ENCODE results near the gene ARHGEF11. TPM values are rescaled to one million over a fixed set of nuclear protein-coding genes. Genes with fewer than 3 reads are reported as not detected.

Gene ARHGEF11
- total and polyA plus RNA-seq, 7 experiments from 2014 or later: 25.8 to 54.9 (median 32.1) TPM

GRCh38 chr1:156912861-156913808, 132.4 kb downstream of the ARHGEF11 start:
- peaks cover 0 to 7% (median 0%) of the 10 kb centered on the region in 11 donors for H3K9me3 Mint-ChIP-seq
- POLR2A ChIA-PET: no interaction called here
- H3K4me1 ChIP-seq (ENCODE audit: control insufficient read depth in 2 of 2, insufficient read depth in 2 of 2, low read length in 2 of 2): no peaks in the 10 kb centered on the region
- no peak overlapping the region for H3K4me3 Mint-ChIP-seq
- H3K27ac Mint-ChIP-seq: no peak overlapping the region
- H3K27ac ChIP-seq (ENCODE audit: low read depth, low read length): no peak overlapping the region
- ATAC-seq (no peak), DNase-seq (no peak)
- CTCF ChIA-PET: interaction anchor here (1.9 kb wide), 1 partner anchor 57 kb away, joined by 4 read pairs; no protein-coding TSS in a partner anchor
- H3K27me3 Mint-ChIP-seq: peaks cover 17 to 36% (median 26%) of the 10 kb centered on the region in 5 donors
- H3K4me1 Mint-ChIP-seq: peaks cover 0 to 1% (median 0%) of the 10 kb centered on the region in 7 donors
- no peaks in the 10 kb centered on the region for H3K36me3 ChIP-seq (ENCODE audit: control insufficient read depth in 2 of 3, insufficient read depth in 3 of 3, low read length in 3 of 3)
- no peaks in the 10 kb centered on the region for H3K9me3 ChIP-seq (ENCODE audit: control insufficient read depth in 2 of 3, low read length in 3 of 3)
- intact Hi-C loops (cut with micrococcal nuclease): no loop called here
- H3K36me3 Mint-ChIP-seq: no peaks in the 10 kb centered on the region
- H3K27me3 ChIP-seq (ENCODE audit: control insufficient read depth in 2 of 2, insufficient read depth in 2 of 2, low read length in 2 of 2): no peaks in the 10 kb centered on the region
- no peak overlapping the region for H3K4me3 ChIP-seq (ENCODE audit: low read length)

DNA sequence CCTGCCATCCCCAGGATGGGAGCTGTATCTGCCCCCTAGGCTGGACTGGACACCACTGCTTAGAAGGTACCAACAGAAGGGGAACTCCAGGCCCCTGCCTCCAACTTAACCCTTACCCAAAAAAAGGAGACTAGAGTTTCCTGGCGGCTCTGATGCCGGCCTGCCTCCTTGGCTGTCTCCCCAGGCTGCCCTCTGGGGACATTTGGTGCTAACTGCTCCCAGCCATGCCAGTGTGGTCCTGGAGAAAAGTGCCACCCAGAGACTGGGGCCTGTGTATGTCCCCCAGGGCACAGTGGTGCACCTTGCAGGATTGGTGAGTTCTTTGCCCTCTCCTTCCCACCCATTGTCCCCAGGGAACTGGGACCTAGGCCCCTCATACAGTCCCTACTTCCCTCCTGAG, 133.2 kb downstream of the ARHGEF11 start:
- no peaks in the 10 kb centered on the region for H3K36me3 Mint-ChIP-seq
- H3K4me3 ChIP-seq (ENCODE audit: low read length): no peak overlapping the region
- peaks cover 0 to 1% (median 0%) of the 10 kb centered on the region in 7 donors for H3K4me1 Mint-ChIP-seq
- H3K36me3 ChIP-seq (ENCODE audit: control insufficient read depth in 2 of 3, insufficient read depth in 3 of 3, low read length in 3 of 3): no peaks in the 10 kb centered on the region
- ChIA-PET CTCF (interaction anchor here (0.8 to 1.9 kb wide), 3 partner anchors 23 to 58 kb away, joined by 3 to 7 read pairs (median 4); no protein-coding TSS in a partner anchor), POLR2A (no interaction called here)
- intact Hi-C loops (cut with micrococcal nuclease): no loop called here
- no peak for DNase-seq
- H3K27me3 Mint-ChIP-seq: peaks cover 17 to 29% (median 23%) of the 10 kb centered on the region in 5 donors
- H3K4me1 ChIP-seq (ENCODE audit: control insufficient read depth in 2 of 2, insufficient read depth in 2 of 2, low read length in 2 of 2): no peaks in the 10 kb centered on the region
- no peak overlapping the region for H3K4me3 Mint-ChIP-seq
- H3K27me3 ChIP-seq (ENCODE audit: control insufficient read depth in 2 of 2, insufficient read depth in 2 of 2, low read length in 2 of 2): no peaks in the 10 kb centered on the region
- peaks cover 0 to 4% (median 0%) of the 10 kb centered on the region in 11 donors for H3K9me3 Mint-ChIP-seq
- H3K27ac ChIP-seq (ENCODE audit: low read depth, low read length): no peak overlapping the region
- H3K27ac Mint-ChIP-seq: no peak overlapping the region
- H3K9me3 ChIP-seq (ENCODE audit: control insufficient read depth in 2 of 3, low read length in 3 of 3): no peaks in the 10 kb centered on the region
- no peak for ATAC-seq

- Histone ChIP-seq H3K9me3 (ENCODE audit: control insufficient read depth in 2 of 3, low read length in 3 of 3) (no peaks in the 10 kb centered on the region), H3K36me3 (ENCODE audit: control insufficient read depth in 2 of 3, insufficient read depth in 3 of 3, low read length in 3 of 3) (no peaks in the 10 kb centered on the region), H3K27ac (ENCODE audit: low read depth, low read length) (no peak overlapping the region), H3K4me3 (ENCODE audit: low read length) (no peak overlapping the region), H3K27me3 (ENCODE audit: control insufficient read depth in 2 of 2, insufficient read depth in 2 of 2, low read length in 2 of 2) (no peaks in the 10 kb centered on the region), H3K4me1 (ENCODE audit: control insufficient read depth in 2 of 2, insufficient read depth in 2 of 2, low read length in 2 of 2) (no peaks in the 10 kb centered on the region)
- DNase-seq: no peak
- no peak for ATAC-seq
- POLR2A ChIA-PET: no interaction called here
- H3K4me1 Mint-ChIP-seq: peaks cover 0 to 1% (median 0%) of the 10 kb centered on the region in 7 donors
- intact Hi-C loops (cut with micrococcal nuclease): loop anchor here (2.0 kb wide), 3 partner anchors 15 to 245 kb away; no protein-coding TSS in a partner anchor
- H3K36me3 Mint-ChIP-seq: no peaks in the 10 kb centered on the region
- CTCF ChIA-PET: interaction anchor here (0.8 to 3.1 kb wide), 7 partner anchors 22 to 245 kb away, joined by 3 to 21 read pairs (median 7); no protein-coding TSS in a partner anchor
- no peak overlapping the region for H3K27ac Mint-ChIP-seq
- H3K27me3 Mint-ChIP-seq: peaks cover 17 to 25% (median 23%) of the 10 kb centered on the region in 5 donors
- H3K9me3 Mint-ChIP-seq: no peaks in the 10 kb centered on the region
- no peak overlapping the region for H3K4me3 Mint-ChIP-seq
Observed at GRCh38 chr1:156911577-156912298, 133.8 kb downstream of the ARHGEF11 start.

- CTCF ChIA-PET: interaction anchor here (1.6 to 3.1 kb wide), 3 partner anchors 57 to 164 kb away, joined by 5 to 21 read pairs (median 8); no protein-coding TSS in a partner anchor
- DNase-seq: peak; percentile 23 to 72 (median 48)
- no peak overlapping the region for H3K4me3 ChIP-seq (ENCODE audit: low read length)
- Mint-ChIP-seq H3K36me3 (no peaks in the 10 kb centered on the region), H3K4me3 (peak overlapping the region in 1 of 10 donors; percentile 36), H3K9me3 (no peaks in the 10 kb centered on the region), H3K27me3 (peaks cover 5 to 18% (median 11%) of the 10 kb centered on the region in 5 donors), H3K4me1 (peaks cover 0 to 1% (median 0%) of the 10 kb centered on the region in 7 donors), H3K27ac (peak overlapping the region in 1 of 9 donors; percentile 48)
- ATAC-seq: peak; percentile 70
- H3K36me3 ChIP-seq (ENCODE audit: control insufficient read depth in 2 of 3, insufficient read depth in 3 of 3, low read length in 3 of 3): no peaks in the 10 kb centered on the region
- no peaks in the 10 kb centered on the region for H3K9me3 ChIP-seq (ENCODE audit: control insufficient read depth in 2 of 3, low read length in 3 of 3)
- H3K27ac ChIP-seq (ENCODE audit: low read depth, low read length): no peak overlapping the region
- intact Hi-C loops (cut with micrococcal nuclease): loop anchor here (1.0 to 2.0 kb wide), 5 partner anchors 16 to 246 kb away; no protein-coding TSS in a partner anchor
- no peaks in the 10 kb centered on the region for H3K4me1 ChIP-seq (ENCODE audit: control insufficient read depth in 2 of 2, insufficient read depth in 2 of 2, low read length in 2 of 2)
- POLR2A ChIA-PET: no interaction called here
- no peaks in the 10 kb centered on the region for H3K27me3 ChIP-seq (ENCODE audit: control insufficient read depth in 2 of 2, insufficient read depth in 2 of 2, low read length in 2 of 2)
Observed at GRCh38 chr1:156910309-156910782, 135.2 kb downstream of the ARHGEF11 start.

DNA sequence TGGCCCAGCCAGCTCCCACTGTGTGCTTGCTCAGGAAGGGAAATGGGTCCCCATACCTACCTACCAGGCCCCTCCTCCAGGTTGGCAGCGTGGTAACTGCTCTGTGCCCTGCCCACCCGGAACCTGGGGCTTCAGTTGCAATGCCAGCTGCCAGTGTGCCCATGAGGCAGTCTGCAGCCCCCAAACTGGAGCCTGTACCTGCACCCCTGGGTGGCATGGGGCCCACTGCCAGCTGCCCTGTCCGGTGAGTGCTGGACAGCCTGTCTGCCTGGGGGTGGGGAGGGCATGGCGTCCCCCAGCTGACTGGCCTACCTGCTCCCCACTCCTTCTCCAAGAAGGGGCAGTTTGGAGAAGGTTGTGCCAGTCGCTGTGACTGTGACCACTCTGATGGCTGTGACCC, 135.9 kb downstream of the ARHGEF11 start:
- intact Hi-C loops (cut with micrococcal nuclease): loop anchor here (1.0 to 2.0 kb wide), 5 partner anchors 17 to 247 kb away; no protein-coding TSS in a partner anchor
- ChIA-PET CTCF (interaction anchor here (3.1 kb wide), 1 partner anchor 60 kb away, joined by 21 read pairs; no protein-coding TSS in a partner anchor), POLR2A (no interaction called here)
- no peak overlapping the region for H3K4me3 ChIP-seq (ENCODE audit: low read length)
- no peak overlapping the region for H3K27ac ChIP-seq (ENCODE audit: low read depth, low read length)
- DNase-seq (no peak), ATAC-seq (no peak)
- H3K27ac Mint-ChIP-seq: no peak overlapping the region
- peaks cover 0 to 1% (median 0%) of the 10 kb centered on the region in 7 donors for H3K4me1 Mint-ChIP-seq
- no peaks in the 10 kb centered on the region for H3K4me1 ChIP-seq (ENCODE audit: control insufficient read depth in 2 of 2, insufficient read depth in 2 of 2, low read length in 2 of 2)
- H3K4me3 Mint-ChIP-seq: no peak overlapping the region
- H3K9me3 ChIP-seq (ENCODE audit: control insufficient read depth in 2 of 3, low read length in 3 of 3): no peaks in the 10 kb centered on the region
- peaks cover 5 to 18% (median 8%) of the 10 kb centered on the region in 5 donors for H3K27me3 Mint-ChIP-seq
- H3K36me3 Mint-ChIP-seq: no peaks in the 10 kb centered on the region
- H3K27me3 ChIP-seq (ENCODE audit: control insufficient read depth in 2 of 2, insufficient read depth in 2 of 2, low read length in 2 of 2): no peaks in the 10 kb centered on the region
- H3K9me3 Mint-ChIP-seq: no peaks in the 10 kb centered on the region
- no peaks in the 10 kb centered on the region for H3K36me3 ChIP-seq (ENCODE audit: control insufficient read depth in 2 of 3, insufficient read depth in 3 of 3, low read length in 3 of 3)

- intact Hi-C loops (cut with micrococcal nuclease): no loop called here
- Histone ChIP-seq H3K27ac (ENCODE audit: low read depth, low read length) (no peak overlapping the region), H3K4me1 (ENCODE audit: control insufficient read depth in 2 of 2, insufficient read depth in 2 of 2, low read length in 2 of 2) (no peaks in the 10 kb centered on the region), H3K36me3 (ENCODE audit: control insufficient read depth in 2 of 3, insufficient read depth in 3 of 3, low read length in 3 of 3) (no peaks in the 10 kb centered on the region), H3K27me3 (ENCODE audit: control insufficient read depth in 2 of 2, insufficient read depth in 2 of 2, low read length in 2 of 2) (no peaks in the 10 kb centered on the region), H3K4me3 (ENCODE audit: low read length) (no peak overlapping the region), H3K9me3 (ENCODE audit: control insufficient read depth in 2 of 3, low read length in 3 of 3) (no peaks in the 10 kb centered on the region)
- H3K4me1 Mint-ChIP-seq: peaks cover 0 to 1% (median 0%) of the 10 kb centered on the region in 7 donors
- H3K9me3 Mint-ChIP-seq: no peaks in the 10 kb centered on the region
- peaks cover 1 to 15% (median 8%) of the 10 kb centered on the region in 5 donors for H3K27me3 Mint-ChIP-seq
- no peak overlapping the region for H3K27ac Mint-ChIP-seq
- DNase-seq: no peak
- ATAC-seq: no peak
- CTCF ChIA-PET: interaction anchor here (3.1 kb wide), 1 partner anchor 60 kb away, joined by 21 read pairs; no protein-coding TSS in a partner anchor
- H3K4me3 Mint-ChIP-seq: no peak overlapping the region
- POLR2A ChIA-PET: no interaction called here
- H3K36me3 Mint-ChIP-seq: no peaks in the 10 kb centered on the region
Observed at GRCh38 chr1:156908955-156909354, 136.6 kb downstream of the ARHGEF11 start.
